Osteoblast (primary cell): Measurements from ENCODE around the gene ZSCAN30. TPM values are rescaled to one million over a fixed set of nuclear protein-coding genes. Genes with fewer than 3 reads are reported as not detected.
A peak's percentile ranks its signal among the peaks of the same experiment; 100 is the strongest.

Experiments used
- DNase-seq: peaks from one replicate; pipeline ENCODE4 v3.0.0; 2011; ENCODE audit warnings: low spot score, mixed read lengths; ENCODE audit not compliant: insufficient read length; ENCODE audit errors: missing footprints
- H2AFZ ChIP-seq: 2 replicates; pipeline ENCODE4 v1.6.0; 2011; ENCODE audit warnings: mild to moderate bottlenecking, low read length
- H3K27ac ChIP-seq: 2 replicates; pipeline ENCODE4 v1.5.1; 2011; ENCODE audit warnings: mild to moderate bottlenecking, low read depth, low read length, moderate library complexity
- H3K27me3 ChIP-seq: 2 replicates; pipeline ENCODE4 v1.6.0; 2012; ENCODE audit warnings: mild to moderate bottlenecking, control low read depth, inconsistent platforms, low read length, moderate library complexity; ENCODE audit not compliant: insufficient read depth
- H3K36me3 ChIP-seq: 2 replicates; pipeline ENCODE4 v1.5.1; 2011; ENCODE audit warnings: mild to moderate bottlenecking, low read length, control low read depth, moderate library complexity; ENCODE audit not compliant: insufficient read depth
- H3K4me1 ChIP-seq: 2 replicates; pipeline ENCODE4 v1.5.1; 2011; ENCODE audit warnings: mild to moderate bottlenecking, low read length, control low read depth, moderate library complexity; ENCODE audit not compliant: insufficient read depth
- H3K4me2 ChIP-seq: 2 replicates; pipeline ENCODE4 v1.6.0; 2011; ENCODE audit warnings: mild to moderate bottlenecking, low read length; ENCODE audit not compliant: insufficient read depth
- H3K4me3 ChIP-seq: fragments of 200-600 bp; sonication (generic); 3 replicates; pipeline ENCODE4 v1.5.1; 2012; ENCODE audit warnings: mild to moderate bottlenecking, low read length, inconsistent platforms; ENCODE audit not compliant: insufficient read depth
- H3K79me2 ChIP-seq: 2 replicates; pipeline ENCODE4 v1.6.0; 2012; ENCODE audit warnings: mild to moderate bottlenecking, low read length, control low read depth, inconsistent platforms; ENCODE audit not compliant: insufficient read depth
- H3K9me3 ChIP-seq: 2 replicates; pipeline ENCODE4 v1.5.1; 2011; ENCODE audit warnings: low read depth, low read length, control low read depth
- H4K20me1 ChIP-seq: 2 replicates; pipeline ENCODE4 v1.6.0; 2012; ENCODE audit warnings: mild to moderate bottlenecking, low read length, control low read depth; ENCODE audit not compliant: insufficient read depth
- total RNA-seq: library from RNA; depleted of rRNA; stranded (reverse); fragments of >200 nt; gene quantifications from 2 replicates; pipeline ENCODE4 v1.2.3, GENCODE V29; 2012
- TF ChIP-seq, protein P1 (sequence below): IDR thresholded peaks from 2 replicates; pipeline ENCODE4 v1.5.1; 2011; ENCODE audit warnings: mild to moderate bottlenecking, low read depth, low read length, moderate library complexity; ENCODE audit errors: extremely low read depth

ZSCAN30 gene
- total RNA-seq, 1 donor: 16.6 TPM

- Histone ChIP-seq H3K36me3 (peaks cover 63% of the 10 kb centered on the region), H3K9me3 (peaks cover 41% of the 10 kb centered on the region), H4K20me1 (no peaks in the 10 kb centered on the region), H3K79me2 (peaks cover 55% of the 10 kb centered on the region), H3K4me2 (no peak overlapping the region), H3K27me3 (no peaks in the 10 kb centered on the region), H3K4me1 (no peaks in the 10 kb centered on the region), H2AFZ (no peak overlapping the region), H3K4me3 (no peak overlapping the region), H3K27ac (no peak overlapping the region)
- TF ChIP-seq, protein P1, sequence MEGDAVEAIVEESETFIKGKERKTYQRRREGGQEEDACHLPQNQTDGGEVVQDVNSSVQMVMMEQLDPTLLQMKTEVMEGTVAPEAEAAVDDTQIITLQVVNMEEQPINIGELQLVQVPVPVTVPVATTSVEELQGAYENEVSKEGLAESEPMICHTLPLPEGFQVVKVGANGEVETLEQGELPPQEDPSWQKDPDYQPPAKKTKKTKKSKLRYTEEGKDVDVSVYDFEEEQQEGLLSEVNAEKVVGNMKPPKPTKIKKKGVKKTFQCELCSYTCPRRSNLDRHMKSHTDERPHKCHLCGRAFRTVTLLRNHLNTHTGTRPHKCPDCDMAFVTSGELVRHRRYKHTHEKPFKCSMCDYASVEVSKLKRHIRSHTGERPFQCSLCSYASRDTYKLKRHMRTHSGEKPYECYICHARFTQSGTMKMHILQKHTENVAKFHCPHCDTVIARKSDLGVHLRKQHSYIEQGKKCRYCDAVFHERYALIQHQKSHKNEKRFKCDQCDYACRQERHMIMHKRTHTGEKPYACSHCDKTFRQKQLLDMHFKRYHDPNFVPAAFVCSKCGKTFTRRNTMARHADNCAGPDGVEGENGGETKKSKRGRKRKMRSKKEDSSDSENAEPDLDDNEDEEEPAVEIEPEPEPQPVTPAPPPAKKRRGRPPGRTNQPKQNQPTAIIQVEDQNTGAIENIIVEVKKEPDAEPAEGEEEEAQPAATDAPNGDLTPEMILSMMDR: no peak
- DNase-seq: no peak
Measured at GRCh38 chr18:35303610-35304009, 13.6 kb upstream of the ZSCAN30 start.

GRCh38 chr18:35296060-35296459, 6.0 kb upstream of the ZSCAN30 start:
- no peak overlapping the region for H3K4me2 ChIP-seq
- no peaks in the 10 kb centered on the region for H4K20me1 ChIP-seq
- H2AFZ ChIP-seq: no peak overlapping the region
- TF ChIP-seq, protein P1: no peak
- no peaks in the 10 kb centered on the region for H3K27me3 ChIP-seq
- no peak overlapping the region for H3K27ac ChIP-seq
- peaks cover 93% of the 10 kb centered on the region for H3K79me2 ChIP-seq
- DNase-seq: no peak
- H3K4me1 ChIP-seq: peaks cover 2% of the 10 kb centered on the region
- peaks cover 55% of the 10 kb centered on the region for H3K36me3 ChIP-seq
- H3K9me3 ChIP-seq: peaks cover 1% of the 10 kb centered on the region
- H3K4me3 ChIP-seq: no peak overlapping the region

GRCh38 chr18:35291166-35291565, 1.1 kb upstream of the ZSCAN30 start:
- no peaks in the 10 kb centered on the region for H3K9me3 ChIP-seq
- H3K4me3 ChIP-seq: peak overlapping the region; percentile 76
- no peaks in the 10 kb centered on the region for H3K27me3 ChIP-seq
- peak overlapping the region; percentile 67 for H3K27ac ChIP-seq
- peaks cover 92% of the 10 kb centered on the region for H3K79me2 ChIP-seq
- H2AFZ ChIP-seq: no peak overlapping the region
- peaks cover 6% of the 10 kb centered on the region for H3K4me1 ChIP-seq
- no peak for DNase-seq
- no peaks in the 10 kb centered on the region for H4K20me1 ChIP-seq
- peak overlapping the region; percentile 98 for H3K4me2 ChIP-seq
- H3K36me3 ChIP-seq: peaks cover 26% of the 10 kb centered on the region
- TF ChIP-seq, protein P1: no peak

GRCh38 chr18:35289727-35290093, 319 bp downstream of the ZSCAN30 start:
- no peaks in the 10 kb centered on the region for H3K9me3 ChIP-seq
- no peak for DNase-seq
- H3K36me3 ChIP-seq: peaks cover 14% of the 10 kb centered on the region
- TF ChIP-seq, protein P1: no peak
- H3K27me3 ChIP-seq: no peaks in the 10 kb centered on the region
- peaks cover 91% of the 10 kb centered on the region for H3K79me2 ChIP-seq
- H3K4me3 ChIP-seq: peak overlapping the region; percentile 76
- H2AFZ ChIP-seq: peak overlapping the region; percentile 85
- H3K4me1 ChIP-seq: peaks cover 6% of the 10 kb centered on the region
- peak overlapping the region; percentile 98 for H3K4me2 ChIP-seq
- H4K20me1 ChIP-seq: no peaks in the 10 kb centered on the region
- H3K27ac ChIP-seq: peak overlapping the region; percentile 67
